ENCODE data around the gene LRRC58. TPM values are rescaled to one million over a fixed set of nuclear protein-coding genes. Genes with fewer than 3 reads are reported as not detected.

The LRRC58 gene
- total and polyA plus RNA-seq, 4 donors: 4.6 to 18.0 (median 10.4) TPM

- H3K9ac ChIP-seq (ENCODE audit: low read depth in 1 of 2, low read length in 2 of 2): no peak overlapping the region
- H3K4me3 ChIP-seq (ENCODE audit: low read depth in 1 of 3, low read length in 3 of 3): no peak overlapping the region
- no peaks in the 10 kb centered on the region for H3K4me1 ChIP-seq (ENCODE audit: control insufficient read depth in 4 of 4, insufficient read depth in 4 of 4, low read length in 3 of 4)
- H3K36me3 ChIP-seq (ENCODE audit: control insufficient read depth in 4 of 4, insufficient read depth in 3 of 4, low read depth in 1 of 4, low read length in 3 of 4): no peaks in the 10 kb centered on the region
- no peaks in the 10 kb centered on the region for H3K9me3 ChIP-seq (ENCODE audit: control insufficient read depth in 4 of 4, low read length in 3 of 4)
- no peak for TF ChIP-seq FOXA1 (IDR thresholded peaks at IDR 0.05)
- TF ChIP-seq RAD21 (IDR thresholded peaks at IDR 0.05): no peak
- no peak for DNase-seq (ENCODE audit: low spot score)
- 89% methylated on average over 3 of the region's 3 CpGs for WGBS
- H3K27me3 ChIP-seq (ENCODE audit: control insufficient read depth in 4 of 4, insufficient read depth in 4 of 4, low read length in 3 of 4): no peaks in the 10 kb centered on the region
- no peak overlapping the region for H3K27ac ChIP-seq (ENCODE audit: low read depth in 1 of 2, low read length in 2 of 2)
Observed at GRCh38 chr3:120368172-120368571, 19.0 kb upstream of the LRRC58 start.

GRCh38 chr3:120364821-120365220, 15.7 kb upstream of the LRRC58 start:
- 18% methylated on average over 1 of the region's 1 CpG for WGBS
- no peaks in the 10 kb centered on the region for H3K9me3 ChIP-seq (ENCODE audit: control insufficient read depth in 4 of 4, low read length in 3 of 4)
- TF ChIP-seq FOXA1 (IDR thresholded peaks at IDR 0.05) (no peak), SP1 (IDR thresholded peaks at IDR 0.05) (no peak), FOXA2 (IDR thresholded peaks at IDR 0.05) (no peak), JUND (IDR thresholded peaks at IDR 0.05) (no peak), HNF4A (conservative IDR thresholded peaks at IDR 0.05) (no peak), MAX (IDR thresholded peaks at IDR 0.05) (no peak), RXRA (IDR thresholded peaks at IDR 0.05) (no peak), NR2F2 (IDR thresholded peaks at IDR 0.05) (no peak), TAF1 (conservative IDR thresholded peaks at IDR 0.05) (no peak), YY1 (IDR thresholded peaks at IDR 0.05) (no peak), HNF4G (IDR thresholded peaks at IDR 0.05) (no peak), GABPA (IDR thresholded peaks at IDR 0.05 in 1 of 2, conservative IDR thresholded peaks at IDR 0.05 in 1 of 2) (no peak)
- TF ChIP-seq, protein P1, sequence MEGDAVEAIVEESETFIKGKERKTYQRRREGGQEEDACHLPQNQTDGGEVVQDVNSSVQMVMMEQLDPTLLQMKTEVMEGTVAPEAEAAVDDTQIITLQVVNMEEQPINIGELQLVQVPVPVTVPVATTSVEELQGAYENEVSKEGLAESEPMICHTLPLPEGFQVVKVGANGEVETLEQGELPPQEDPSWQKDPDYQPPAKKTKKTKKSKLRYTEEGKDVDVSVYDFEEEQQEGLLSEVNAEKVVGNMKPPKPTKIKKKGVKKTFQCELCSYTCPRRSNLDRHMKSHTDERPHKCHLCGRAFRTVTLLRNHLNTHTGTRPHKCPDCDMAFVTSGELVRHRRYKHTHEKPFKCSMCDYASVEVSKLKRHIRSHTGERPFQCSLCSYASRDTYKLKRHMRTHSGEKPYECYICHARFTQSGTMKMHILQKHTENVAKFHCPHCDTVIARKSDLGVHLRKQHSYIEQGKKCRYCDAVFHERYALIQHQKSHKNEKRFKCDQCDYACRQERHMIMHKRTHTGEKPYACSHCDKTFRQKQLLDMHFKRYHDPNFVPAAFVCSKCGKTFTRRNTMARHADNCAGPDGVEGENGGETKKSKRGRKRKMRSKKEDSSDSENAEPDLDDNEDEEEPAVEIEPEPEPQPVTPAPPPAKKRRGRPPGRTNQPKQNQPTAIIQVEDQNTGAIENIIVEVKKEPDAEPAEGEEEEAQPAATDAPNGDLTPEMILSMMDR (IDR thresholded peaks at IDR 0.05; ENCODE audit: low read depth, low read length, missing input control): no peak
- TF ChIP-seq, protein P2, sequence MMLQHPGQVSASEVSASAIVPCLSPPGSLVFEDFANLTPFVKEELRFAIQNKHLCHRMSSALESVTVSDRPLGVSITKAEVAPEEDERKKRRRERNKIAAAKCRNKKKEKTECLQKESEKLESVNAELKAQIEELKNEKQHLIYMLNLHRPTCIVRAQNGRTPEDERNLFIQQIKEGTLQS (IDR thresholded peaks at IDR 0.05): no peak

DNA sequence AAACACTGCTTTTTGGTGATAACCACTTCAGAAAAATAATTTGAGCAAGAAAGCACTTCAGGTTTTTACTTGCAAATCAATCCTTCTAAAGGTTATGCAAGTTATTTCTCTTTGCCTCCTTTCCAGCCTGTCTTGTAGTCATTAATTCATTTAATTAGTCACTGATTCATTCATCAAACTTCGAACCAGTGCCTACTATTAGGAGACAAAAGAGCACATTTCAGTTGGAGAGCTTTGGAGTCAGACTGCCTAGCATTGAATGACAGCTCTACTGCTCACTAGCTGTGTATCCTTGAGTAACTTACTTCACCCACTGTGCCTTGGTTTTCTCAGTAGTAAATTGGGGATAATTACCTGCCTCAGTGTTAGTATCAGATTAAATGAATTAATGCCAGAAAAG, 14.9 kb upstream of the LRRC58 start:
- Histone ChIP-seq H3K4me1 (ENCODE audit: control insufficient read depth in 4 of 4, insufficient read depth in 4 of 4, low read length in 3 of 4) (no peaks in the 10 kb centered on the region), H3K36me3 (ENCODE audit: control insufficient read depth in 4 of 4, insufficient read depth in 3 of 4, low read depth in 1 of 4, low read length in 3 of 4) (no peaks in the 10 kb centered on the region), H3K27me3 (ENCODE audit: control insufficient read depth in 4 of 4, insufficient read depth in 4 of 4, low read length in 3 of 4) (peaks cover 0 to 2% (median 0%) of the 10 kb centered on the region in 4 donors), H3K9me3 (ENCODE audit: control insufficient read depth in 4 of 4, low read length in 3 of 4) (no peaks in the 10 kb centered on the region), H3K9ac (ENCODE audit: low read depth in 1 of 2, low read length in 2 of 2) (no peak overlapping the region), H3K27ac (ENCODE audit: low read depth in 1 of 2, low read length in 2 of 2) (no peak overlapping the region), H3K4me3 (ENCODE audit: low read depth in 1 of 3, low read length in 3 of 3) (no peak overlapping the region)
- DNase-seq (ENCODE audit: low spot score): no peak
- WGBS: 58% methylated on average over 1 of the region's 1 CpG
- TF ChIP-seq RXRA (IDR thresholded peaks at IDR 0.05): no peak
- TF ChIP-seq, protein P3, sequence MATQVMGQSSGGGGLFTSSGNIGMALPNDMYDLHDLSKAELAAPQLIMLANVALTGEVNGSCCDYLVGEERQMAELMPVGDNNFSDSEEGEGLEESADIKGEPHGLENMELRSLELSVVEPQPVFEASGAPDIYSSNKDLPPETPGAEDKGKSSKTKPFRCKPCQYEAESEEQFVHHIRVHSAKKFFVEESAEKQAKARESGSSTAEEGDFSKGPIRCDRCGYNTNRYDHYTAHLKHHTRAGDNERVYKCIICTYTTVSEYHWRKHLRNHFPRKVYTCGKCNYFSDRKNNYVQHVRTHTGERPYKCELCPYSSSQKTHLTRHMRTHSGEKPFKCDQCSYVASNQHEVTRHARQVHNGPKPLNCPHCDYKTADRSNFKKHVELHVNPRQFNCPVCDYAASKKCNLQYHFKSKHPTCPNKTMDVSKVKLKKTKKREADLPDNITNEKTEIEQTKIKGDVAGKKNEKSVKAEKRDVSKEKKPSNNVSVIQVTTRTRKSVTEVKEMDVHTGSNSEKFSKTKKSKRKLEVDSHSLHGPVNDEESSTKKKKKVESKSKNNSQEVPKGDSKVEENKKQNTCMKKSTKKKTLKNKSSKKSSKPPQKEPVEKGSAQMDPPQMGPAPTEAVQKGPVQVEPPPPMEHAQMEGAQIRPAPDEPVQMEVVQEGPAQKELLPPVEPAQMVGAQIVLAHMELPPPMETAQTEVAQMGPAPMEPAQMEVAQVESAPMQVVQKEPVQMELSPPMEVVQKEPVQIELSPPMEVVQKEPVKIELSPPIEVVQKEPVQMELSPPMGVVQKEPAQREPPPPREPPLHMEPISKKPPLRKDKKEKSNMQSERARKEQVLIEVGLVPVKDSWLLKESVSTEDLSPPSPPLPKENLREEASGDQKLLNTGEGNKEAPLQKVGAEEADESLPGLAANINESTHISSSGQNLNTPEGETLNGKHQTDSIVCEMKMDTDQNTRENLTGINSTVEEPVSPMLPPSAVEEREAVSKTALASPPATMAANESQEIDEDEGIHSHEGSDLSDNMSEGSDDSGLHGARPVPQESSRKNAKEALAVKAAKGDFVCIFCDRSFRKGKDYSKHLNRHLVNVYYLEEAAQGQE (IDR thresholded peaks at IDR 0.05): no peak
- TF ChIP-seq TAF1 (conservative IDR thresholded peaks at IDR 0.05): no peak
- no peak for TF ChIP-seq HNF4G (IDR thresholded peaks at IDR 0.05)
- TF ChIP-seq GABPA (IDR thresholded peaks at IDR 0.05 in 1 of 2, conservative IDR thresholded peaks at IDR 0.05 in 1 of 2): no peak
- no peak for TF ChIP-seq HNF4A (conservative IDR thresholded peaks at IDR 0.05)
- TF ChIP-seq YY1 (IDR thresholded peaks at IDR 0.05): no peak
- TF ChIP-seq NR2F2 (IDR thresholded peaks at IDR 0.05): no peak
- TF ChIP-seq, protein P2 (IDR thresholded peaks at IDR 0.05): no peak
- TF ChIP-seq FOXA2 (IDR thresholded peaks at IDR 0.05): no peak
- no peak for TF ChIP-seq EGR1 (IDR thresholded peaks at IDR 0.05; ENCODE audit: low read depth in 2 of 2)
- no peak for TF ChIP-seq FOXA1 (IDR thresholded peaks at IDR 0.05)
- no peak for TF ChIP-seq RAD21 (IDR thresholded peaks at IDR 0.05)

More at GRCh38 chr3:120364821-120365220, 15.7 kb upstream of the LRRC58 start:
- no peak for DNase-seq (ENCODE audit: low spot score)
- no peak overlapping the region for H3K27ac ChIP-seq (ENCODE audit: low read depth in 1 of 2, low read length in 2 of 2)
- no peaks in the 10 kb centered on the region for H3K36me3 ChIP-seq (ENCODE audit: control insufficient read depth in 4 of 4, insufficient read depth in 3 of 4, low read depth in 1 of 4, low read length in 3 of 4)
- no peak overlapping the region for H3K4me3 ChIP-seq (ENCODE audit: low read depth in 1 of 3, low read length in 3 of 3)
- peaks cover 0 to 2% (median 0%) of the 10 kb centered on the region in 4 donors for H3K27me3 ChIP-seq (ENCODE audit: control insufficient read depth in 4 of 4, insufficient read depth in 4 of 4, low read length in 3 of 4)
- no peak overlapping the region for H3K9ac ChIP-seq (ENCODE audit: low read depth in 1 of 2, low read length in 2 of 2)
- no peaks in the 10 kb centered on the region for H3K4me1 ChIP-seq (ENCODE audit: control insufficient read depth in 4 of 4, insufficient read depth in 4 of 4, low read length in 3 of 4)
